ENCODE measurements around the gene VPS33A.
A peak's percentile ranks its signal among the peaks of the same experiment; 100 is the strongest.
"Not testable (repeated sequence)": the region's sequence is repeated elsewhere in the genome, so short reads cannot be mapped to it uniquely, and the experiment has no call there.

VPS33A gene

GRCh38 chr12:122203301-122204166, 62.8 kb downstream of the VPS33A start, which contains the start of gene B3GNT4:
Gene B3GNT4 (plus strand): TSS chr12:122203709. CDS start chr12:122204619, 910 bp downstream.
- DNase-seq: peak; percentile 62

GRCh38 chr12:122202811-122203210, 63.5 kb downstream of the VPS33A start:
- DNase-seq: not testable (repeated sequence)

GRCh38 chr12:122202017-122202416, 64.3 kb downstream of the VPS33A start:
- no peak for DNase-seq

- no peak for DNase-seq
These were observed 64.9 kb downstream of the VPS33A start for GRCh38 chr12:122201381-122201780.

GRCh38 chr12:122200541-122201175, 65.6 kb downstream of the VPS33A start:
- DNase-seq: no peak

GRCh38 chr12:122199484-122200355, 66.6 kb downstream of the VPS33A start:
- no peak for DNase-seq

- DNase-seq: no peak
These were observed 68.7 kb downstream of the VPS33A start for GRCh38 chr12:122197612-122197966.

GRCh38 chr12:122195405-122195804, 70.9 kb downstream of the VPS33A start:
- DNase-seq: no peak

GRCh38 chr12:122194804-122195203, 71.5 kb downstream of the VPS33A start:
- no peak for DNase-seq

- DNase-seq: no peak
These were observed 73.9 kb downstream of the VPS33A start for GRCh38 chr12:122192441-122192840.

GRCh38 chr12:122190842-122191668, 75.2 kb downstream of the VPS33A start:
- DNase-seq: no peak

- DNase-seq: no peak
These were observed 76.4 kb downstream of the VPS33A start for GRCh38 chr12:122189626-122190475.

GRCh38 chr12:122187466-122187865, 78.8 kb downstream of the VPS33A start:
- DNase-seq: no peak

GRCh38 chr12:122185494-122186082, 80.7 kb downstream of the VPS33A start:
- no peak for DNase-seq

GRCh38 chr12:122185079-122185478, 81.2 kb downstream of the VPS33A start:
- DNase-seq: no peak

GRCh38 chr12:122184517-122184916, 81.8 kb downstream of the VPS33A start:
- DNase-seq: no peak

- no peak for DNase-seq
These were observed 82.7 kb downstream of the VPS33A start for GRCh38 chr12:122183588-122183940.

- DNase-seq: no peak
These were observed 83.3 kb downstream of the VPS33A start, which contains the start of gene LRRC43 for GRCh38 chr12:122182887-122183587. Gene LRRC43 (plus strand): TSS chr12:122183123. CDS start chr12:122183145, 22 bp downstream.

Data from NCI-H2227 treated with DMSO at 0.1 percent for 48 hours (cell line).